ENCODE measurements around the gene PCYT2.

The PCYT2 gene

DNA sequence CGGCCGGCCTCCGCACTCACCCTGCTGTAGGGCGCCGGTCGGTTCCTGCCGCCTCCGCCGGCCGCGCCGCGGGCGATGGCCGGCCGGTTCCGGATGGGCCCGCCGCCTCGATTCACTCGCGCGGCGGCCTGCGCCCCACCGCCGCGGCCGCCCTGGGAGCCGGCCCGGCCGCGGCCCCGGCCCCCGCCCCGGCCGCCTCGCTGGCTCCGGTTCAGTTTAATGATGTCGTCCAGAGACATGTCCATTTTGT lies 20.0 kb downstream of the PCYT2 start:
- peaks cover 10% of the 10 kb centered on the region for H3K4me1 ChIP-seq (ENCODE audit: control insufficient read depth, insufficient read depth, low read length)
- peaks cover 7% of the 10 kb centered on the region for H3K36me3 ChIP-seq (ENCODE audit: control insufficient read depth, insufficient read depth, low read length)
- no peaks in the 10 kb centered on the region for H3K9me3 ChIP-seq (ENCODE audit: control insufficient read depth, low read length)
- peak overlapping the region; percentile 71 for H3K9ac ChIP-seq (ENCODE audit: low read length)
- no peaks in the 10 kb centered on the region for H3K27me3 ChIP-seq (ENCODE audit: control insufficient read depth, insufficient read depth, low read length)
- no peak overlapping the region for H3K4me3 ChIP-seq (ENCODE audit: low read length)

DNA sequence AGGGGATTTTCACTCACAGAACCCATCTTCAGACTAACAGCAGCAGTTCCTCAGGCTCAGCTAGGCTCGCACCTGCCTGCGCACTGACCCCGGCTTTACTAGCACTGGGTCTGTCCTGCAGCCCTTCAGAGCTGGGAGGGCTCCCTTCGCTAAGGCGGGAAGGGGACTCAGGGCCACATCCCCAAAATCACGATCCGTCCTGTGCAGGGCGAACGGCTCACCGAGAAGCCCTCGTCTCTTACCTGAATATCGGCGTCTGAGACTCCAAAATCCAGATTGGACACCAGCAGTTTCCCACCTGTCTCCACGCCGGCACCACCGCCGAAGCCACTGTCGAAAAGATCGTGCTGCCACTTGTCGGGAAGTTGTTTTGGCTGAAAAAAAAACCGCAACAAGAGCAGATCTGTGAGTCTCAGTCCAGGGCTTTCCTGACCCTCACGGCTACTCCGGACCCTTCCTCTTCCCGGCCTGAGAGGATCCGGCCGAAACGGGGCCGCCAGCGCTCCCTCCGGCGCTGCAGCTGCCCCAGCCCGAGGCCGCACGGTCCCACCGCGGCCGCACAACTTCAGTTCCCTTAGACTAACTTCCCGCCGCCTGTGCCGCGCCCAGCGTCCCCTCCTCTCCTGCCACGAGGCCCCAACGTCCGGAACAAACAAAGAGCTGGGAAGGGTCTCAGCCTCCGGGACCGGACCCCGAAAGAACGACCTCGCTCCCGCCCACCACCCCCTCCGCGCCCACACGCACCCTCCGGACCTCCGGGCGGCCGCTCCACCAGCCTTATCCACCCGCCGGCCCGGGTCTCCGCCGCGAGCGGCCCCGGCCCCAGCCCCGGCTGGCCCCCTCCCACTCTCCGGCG lies 20.5 kb downstream of the PCYT2 start:
- peaks cover 7% of the 10 kb centered on the region for H3K36me3 ChIP-seq (ENCODE audit: control insufficient read depth, insufficient read depth, low read length)
- H3K4me3 ChIP-seq (ENCODE audit: low read length) = peak overlapping the region; percentile 3
- peaks cover 10% of the 10 kb centered on the region for H3K4me1 ChIP-seq (ENCODE audit: control insufficient read depth, insufficient read depth, low read length)
- peak overlapping the region; percentile 71 for H3K9ac ChIP-seq (ENCODE audit: low read length)
- H3K27me3 ChIP-seq (ENCODE audit: control insufficient read depth, insufficient read depth, low read length) = no peaks in the 10 kb centered on the region
- H3K9me3 ChIP-seq (ENCODE audit: control insufficient read depth, low read length) = no peaks in the 10 kb centered on the region

DNA sequence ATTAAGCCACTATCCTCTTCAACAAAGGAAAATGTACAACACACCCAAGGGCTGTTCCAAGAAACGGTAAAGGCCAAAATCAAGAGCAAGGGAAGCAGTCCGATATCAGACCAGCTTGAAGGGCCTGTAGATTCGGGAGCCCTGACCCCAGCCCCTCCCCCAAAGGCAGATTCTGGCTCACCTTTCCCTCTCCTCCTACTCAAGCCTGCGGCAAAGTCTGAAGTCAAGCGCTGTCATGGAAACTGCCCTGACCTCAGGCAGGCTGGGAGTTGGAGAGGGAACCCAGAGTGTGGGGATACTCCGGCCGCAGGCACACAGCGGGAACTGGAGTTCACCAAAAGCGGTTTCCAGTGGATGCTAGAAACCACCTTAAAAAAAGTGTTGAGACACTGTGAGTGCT lies 21.6 kb downstream of the PCYT2 start:
- peaks cover 10% of the 10 kb centered on the region for H3K4me1 ChIP-seq (ENCODE audit: control insufficient read depth, insufficient read depth, low read length)
- no peaks in the 10 kb centered on the region for H3K27me3 ChIP-seq (ENCODE audit: control insufficient read depth, insufficient read depth, low read length)
- peaks cover 13% of the 10 kb centered on the region for H3K36me3 ChIP-seq (ENCODE audit: control insufficient read depth, insufficient read depth, low read length)
- H3K9ac ChIP-seq (ENCODE audit: low read length) = no peak overlapping the region
- no peaks in the 10 kb centered on the region for H3K9me3 ChIP-seq (ENCODE audit: control insufficient read depth, low read length)
- no peak overlapping the region for H3K4me3 ChIP-seq (ENCODE audit: low read length)

GRCh38 chr17:81888988-81889595 lies 22.1 kb downstream of the PCYT2 start:
- Histone ChIP-seq H3K9ac (ENCODE audit: low read length) (no peak overlapping the region), H3K27me3 (ENCODE audit: control insufficient read depth, insufficient read depth, low read length) (no peaks in the 10 kb centered on the region), H3K36me3 (ENCODE audit: control insufficient read depth, insufficient read depth, low read length) (peaks cover 13% of the 10 kb centered on the region), H3K4me3 (ENCODE audit: low read length) (no peak overlapping the region), H3K9me3 (ENCODE audit: control insufficient read depth, low read length) (no peaks in the 10 kb centered on the region), H3K4me1 (ENCODE audit: control insufficient read depth, insufficient read depth, low read length) (peaks cover 10% of the 10 kb centered on the region)

DNA sequence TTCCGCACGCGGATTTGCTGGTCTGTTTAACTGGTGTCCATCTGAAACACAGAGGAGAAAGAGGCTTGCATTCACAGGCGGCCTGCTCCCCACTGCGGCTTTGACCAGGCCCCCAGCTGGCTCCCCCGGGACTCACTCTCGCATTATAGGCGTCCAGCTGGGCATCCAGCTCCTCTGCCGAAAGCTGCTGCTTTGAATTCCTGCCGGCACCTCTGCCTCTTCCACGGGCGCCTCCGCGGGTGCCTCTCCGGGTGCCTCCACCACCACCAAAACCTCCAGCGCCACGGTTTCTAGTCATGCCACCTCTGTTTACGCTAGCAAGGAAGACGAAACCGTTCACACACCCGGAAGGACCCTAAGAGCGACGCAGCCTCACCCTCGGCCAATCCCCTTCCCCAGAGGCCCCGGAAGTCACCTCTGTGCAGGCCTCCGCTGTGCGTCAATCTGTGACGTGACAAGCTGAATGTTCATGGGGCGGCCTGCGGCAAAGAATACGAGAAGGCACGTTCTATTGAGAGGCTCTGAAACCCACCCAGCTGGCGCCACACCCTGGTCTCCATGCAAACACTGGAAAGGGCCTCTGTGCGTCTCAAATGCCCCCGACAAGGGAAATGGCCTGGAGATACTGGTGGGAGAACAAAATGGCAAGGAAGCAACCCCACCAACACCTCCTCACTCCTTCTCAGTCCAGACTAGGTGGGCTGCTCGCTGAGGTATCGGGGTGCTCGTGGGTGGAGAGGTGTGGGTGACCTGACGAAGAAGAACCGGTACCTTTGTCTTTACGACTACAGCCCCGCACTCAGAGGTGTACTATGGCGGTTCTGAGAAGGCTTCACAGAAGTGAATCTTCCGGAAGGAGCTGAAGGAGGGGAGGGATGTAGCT lies 22.9 kb downstream of the PCYT2 start:
- no peaks in the 10 kb centered on the region for H3K9me3 ChIP-seq (ENCODE audit: control insufficient read depth, low read length)
- H3K36me3 ChIP-seq (ENCODE audit: control insufficient read depth, insufficient read depth, low read length) = peaks cover 13% of the 10 kb centered on the region
- H3K9ac ChIP-seq (ENCODE audit: low read length) = no peak overlapping the region
- peaks cover 10% of the 10 kb centered on the region for H3K4me1 ChIP-seq (ENCODE audit: control insufficient read depth, insufficient read depth, low read length)
- no peak overlapping the region for H3K4me3 ChIP-seq (ENCODE audit: low read length)
- no peaks in the 10 kb centered on the region for H3K27me3 ChIP-seq (ENCODE audit: control insufficient read depth, insufficient read depth, low read length)

GRCh38 chr17:81885869-81886548 lies 25.2 kb downstream of the PCYT2 start:
- no peak overlapping the region for H3K9ac ChIP-seq (ENCODE audit: low read length)
- H3K4me1 ChIP-seq (ENCODE audit: control insufficient read depth, insufficient read depth, low read length) = peaks cover 10% of the 10 kb centered on the region
- H3K4me3 ChIP-seq (ENCODE audit: low read length) = no peak overlapping the region
- H3K36me3 ChIP-seq (ENCODE audit: control insufficient read depth, insufficient read depth, low read length) = peaks cover 13% of the 10 kb centered on the region
- H3K27me3 ChIP-seq (ENCODE audit: control insufficient read depth, insufficient read depth, low read length) = no peaks in the 10 kb centered on the region
- H3K9me3 ChIP-seq (ENCODE audit: control insufficient read depth, low read length) = no peaks in the 10 kb centered on the region

- H3K36me3 ChIP-seq (ENCODE audit: control insufficient read depth, insufficient read depth, low read length) = peaks cover 13% of the 10 kb centered on the region
- H3K4me1 ChIP-seq (ENCODE audit: control insufficient read depth, insufficient read depth, low read length) = peaks cover 8% of the 10 kb centered on the region
- no peak overlapping the region for H3K4me3 ChIP-seq (ENCODE audit: low read length)
- H3K9me3 ChIP-seq (ENCODE audit: control insufficient read depth, low read length) = no peaks in the 10 kb centered on the region
- no peak overlapping the region for H3K9ac ChIP-seq (ENCODE audit: low read length)
- no peaks in the 10 kb centered on the region for H3K27me3 ChIP-seq (ENCODE audit: control insufficient read depth, insufficient read depth, low read length)
These were observed 25.7 kb downstream of the PCYT2 start for GRCh38 chr17:81885454-81885853.

DNA sequence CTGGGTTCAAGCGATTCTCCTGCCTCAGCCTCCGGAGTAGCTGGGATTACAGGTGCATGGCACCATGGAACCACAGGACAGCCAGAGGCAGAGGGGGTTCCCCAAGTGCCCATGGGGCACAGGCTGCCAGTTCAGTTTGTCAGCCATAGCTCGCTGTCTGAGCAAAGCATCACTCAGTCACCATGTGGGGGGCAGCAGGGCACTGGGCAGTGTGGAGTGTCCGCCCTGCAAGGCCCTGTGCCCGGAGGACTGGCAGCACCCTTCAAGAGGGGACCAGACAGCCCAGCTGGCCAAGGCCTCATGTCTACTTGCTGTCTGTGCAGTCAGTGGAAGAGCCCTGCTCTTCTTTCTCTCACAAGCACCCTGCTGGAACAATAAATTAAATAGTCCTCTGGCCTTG lies 26.2 kb downstream of the PCYT2 start:
- Histone ChIP-seq H3K36me3 (ENCODE audit: control insufficient read depth, insufficient read depth, low read length) (peaks cover 13% of the 10 kb centered on the region), H3K4me3 (ENCODE audit: low read length) (no peak overlapping the region), H3K27me3 (ENCODE audit: control insufficient read depth, insufficient read depth, low read length) (no peaks in the 10 kb centered on the region), H3K4me1 (ENCODE audit: control insufficient read depth, insufficient read depth, low read length) (peaks cover 3% of the 10 kb centered on the region), H3K9me3 (ENCODE audit: control insufficient read depth, low read length) (no peaks in the 10 kb centered on the region), H3K9ac (ENCODE audit: low read length) (no peak overlapping the region)

DNA sequence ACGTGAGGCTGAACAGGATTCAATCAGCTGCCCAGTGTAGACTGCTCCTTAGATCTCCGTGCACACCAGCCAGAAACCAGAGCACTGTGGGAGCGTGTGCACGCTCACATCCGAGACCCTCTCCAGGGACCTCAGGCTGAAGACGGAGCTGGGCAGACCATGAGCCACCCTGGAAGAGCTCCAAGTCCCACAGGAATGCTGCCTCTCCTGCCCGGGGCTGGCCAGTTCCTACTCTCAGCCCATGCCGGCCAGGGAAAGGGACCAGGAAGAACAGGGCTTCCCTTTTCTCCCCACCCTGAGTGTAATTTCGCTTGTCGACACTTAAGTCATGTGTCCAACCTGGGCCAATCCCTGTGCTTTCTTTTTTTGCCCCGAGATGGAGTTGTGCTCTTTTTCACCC lies 26.7 kb downstream of the PCYT2 start:
- H3K4me3 ChIP-seq (ENCODE audit: low read length) = no peak overlapping the region
- peaks cover 3% of the 10 kb centered on the region for H3K4me1 ChIP-seq (ENCODE audit: control insufficient read depth, insufficient read depth, low read length)
- peaks cover 13% of the 10 kb centered on the region for H3K36me3 ChIP-seq (ENCODE audit: control insufficient read depth, insufficient read depth, low read length)
- no peaks in the 10 kb centered on the region for H3K9me3 ChIP-seq (ENCODE audit: control insufficient read depth, low read length)
- no peaks in the 10 kb centered on the region for H3K27me3 ChIP-seq (ENCODE audit: control insufficient read depth, insufficient read depth, low read length)
- no peak overlapping the region for H3K9ac ChIP-seq (ENCODE audit: low read length)

DNA sequence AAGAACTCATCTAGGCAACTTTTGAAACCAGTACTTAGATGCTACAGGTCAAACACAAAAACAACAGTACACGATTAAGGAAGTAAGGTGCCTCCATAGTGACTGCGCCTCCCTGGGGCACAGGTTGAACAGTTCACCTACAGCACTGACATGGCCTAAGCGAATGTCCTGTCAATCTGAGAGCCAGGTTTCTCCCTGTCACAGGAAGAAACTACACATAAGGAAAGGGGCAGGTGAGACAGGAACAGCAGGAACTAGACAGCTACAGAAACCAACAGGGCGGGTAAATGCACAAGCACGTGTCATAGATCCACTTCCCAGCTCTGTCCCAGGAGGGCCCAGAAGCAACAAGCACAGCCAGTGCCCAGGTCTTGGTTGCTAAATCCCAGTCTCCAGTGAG lies 32.1 kb downstream of the PCYT2 start:
- no peaks in the 10 kb centered on the region for H3K36me3 ChIP-seq (ENCODE audit: control insufficient read depth, insufficient read depth, low read length)

GRCh38 chr17:81878294-81878693 lies 32.9 kb downstream of the PCYT2 start:
- no peak overlapping the region for H3K4me3 ChIP-seq (ENCODE audit: low read length)
- H3K4me1 ChIP-seq (ENCODE audit: control insufficient read depth, insufficient read depth, low read length) = peaks cover 7% of the 10 kb centered on the region
- H3K36me3 ChIP-seq (ENCODE audit: control insufficient read depth, insufficient read depth, low read length) = no peaks in the 10 kb centered on the region
- no peaks in the 10 kb centered on the region for H3K9me3 ChIP-seq (ENCODE audit: control insufficient read depth, low read length)
- no peaks in the 10 kb centered on the region for H3K27me3 ChIP-seq (ENCODE audit: control insufficient read depth, insufficient read depth, low read length)
- no peak overlapping the region for H3K9ac ChIP-seq (ENCODE audit: low read length)

More for the DNA sequence above, 32.1 kb downstream of the PCYT2 start:
- no peak overlapping the region for H3K4me3 ChIP-seq (ENCODE audit: low read length)
- no peak overlapping the region for H3K9ac ChIP-seq (ENCODE audit: low read length)
- peaks cover 7% of the 10 kb centered on the region for H3K4me1 ChIP-seq (ENCODE audit: control insufficient read depth, insufficient read depth, low read length)
- no peaks in the 10 kb centered on the region for H3K9me3 ChIP-seq (ENCODE audit: control insufficient read depth, low read length)
- no peaks in the 10 kb centered on the region for H3K27me3 ChIP-seq (ENCODE audit: control insufficient read depth, insufficient read depth, low read length)

All from mucosa of stomach (tissue), 1 donor.